Measurements from ENCODE around the gene RAB11FIP4.

The RAB11FIP4 gene

GRCh38 chr17:31550389-31551056 is 159.0 kb downstream of the RAB11FIP4 start:
- FAIRE-seq: no peak

- FAIRE-seq: no peak
Observed at GRCh38 chr17:31552568-31552967, 161.1 kb downstream of the RAB11FIP4 start.

GRCh38 chr17:31553506-31553905 is 162.0 kb downstream of the RAB11FIP4 start:
- FAIRE-seq: no peak

GRCh38 chr17:31554930-31555329 is 163.5 kb downstream of the RAB11FIP4 start:
- no peak for FAIRE-seq

GRCh38 chr17:31556969-31557645 is 165.6 kb downstream of the RAB11FIP4 start:
- FAIRE-seq: no peak

- FAIRE-seq: no peak
Observed at GRCh38 chr17:31558748-31559583, 167.5 kb downstream of the RAB11FIP4 start.

GRCh38 chr17:31559584-31560501 is 168.4 kb downstream of the RAB11FIP4 start:
- no peak for FAIRE-seq

- FAIRE-seq: no peak
Observed at GRCh38 chr17:31560616-31561235, 169.3 kb downstream of the RAB11FIP4 start.

GRCh38 chr17:31561469-31562375 is 170.2 kb downstream of the RAB11FIP4 start:
- FAIRE-seq: no peak

- no peak for FAIRE-seq
Observed at GRCh38 chr17:31562376-31562840, 170.9 kb downstream of the RAB11FIP4 start.

- no peak for FAIRE-seq
Observed at GRCh38 chr17:31564291-31564690, 172.8 kb downstream of the RAB11FIP4 start.

- no peak for FAIRE-seq
Observed at GRCh38 chr17:31564883-31565301, 173.4 kb downstream of the RAB11FIP4 start.

- FAIRE-seq: no peak
Observed at GRCh38 chr17:31565652-31566051, 174.2 kb downstream of the RAB11FIP4 start.

- FAIRE-seq: no peak
Observed at GRCh38 chr17:31566247-31566991, 174.9 kb downstream of the RAB11FIP4 start.

GRCh38 chr17:31566992-31567373 is 175.5 kb downstream of the RAB11FIP4 start:
- FAIRE-seq: no peak

GRCh38 chr17:31568121-31568520 is 176.6 kb downstream of the RAB11FIP4 start:
- FAIRE-seq: no peak

GRCh38 chr17:31568539-31568938 is 177.1 kb downstream of the RAB11FIP4 start:
- FAIRE-seq: no peak

- FAIRE-seq: no peak
Observed at GRCh38 chr17:31570231-31570630, 178.8 kb downstream of the RAB11FIP4 start.

GRCh38 chr17:31570951-31571892 is 179.7 kb downstream of the RAB11FIP4 start:
- FAIRE-seq: no peak

All from endometrium (tissue), 2 donors.